ENCODE results near the gene TAF4B. TPM values are rescaled to one million over a fixed set of nuclear protein-coding genes. Genes with fewer than 3 reads are reported as not detected.

The TAF4B gene
- total and polyA plus RNA-seq, 9 of the 15 experiments (the other 6 are each of a cell fraction or from before 2014, with no cell fraction given): 4.5 to 25.3 (median 20.5) TPM

DNA sequence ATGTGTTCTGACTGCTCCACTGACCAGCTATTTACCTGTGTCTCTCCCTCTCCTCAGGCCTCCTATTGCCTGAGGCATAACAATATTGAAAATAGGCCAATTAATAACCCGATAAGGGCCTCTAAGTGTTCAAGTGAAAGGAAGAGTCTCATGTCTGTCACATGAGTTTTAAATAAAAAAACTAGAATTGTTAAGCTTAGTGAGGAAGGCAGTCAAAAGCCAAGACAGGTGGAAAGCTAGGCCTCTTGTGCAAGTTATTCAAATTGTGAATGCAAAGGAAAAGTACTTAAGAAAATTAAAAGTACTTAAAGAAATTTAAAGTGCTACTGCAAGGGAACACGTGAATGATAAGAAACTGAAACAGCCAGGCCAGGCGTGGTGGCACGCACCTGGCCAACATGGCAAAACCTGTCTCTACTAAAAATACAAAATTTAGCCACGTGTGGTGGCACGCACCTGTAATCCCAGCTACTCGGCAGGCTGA, 44.9 kb upstream of the TAF4B start (continued):
- TF ChIP-seq, protein P1, sequence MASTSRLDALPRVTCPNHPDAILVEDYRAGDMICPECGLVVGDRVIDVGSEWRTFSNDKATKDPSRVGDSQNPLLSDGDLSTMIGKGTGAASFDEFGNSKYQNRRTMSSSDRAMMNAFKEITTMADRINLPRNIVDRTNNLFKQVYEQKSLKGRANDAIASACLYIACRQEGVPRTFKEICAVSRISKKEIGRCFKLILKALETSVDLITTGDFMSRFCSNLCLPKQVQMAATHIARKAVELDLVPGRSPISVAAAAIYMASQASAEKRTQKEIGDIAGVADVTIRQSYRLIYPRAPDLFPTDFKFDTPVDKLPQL (IDR thresholded peaks at IDR 0.05; ENCODE audit: extremely low read depth, insufficient read length): no peak
- no peak for TF ChIP-seq COPS2 (conservative IDR thresholded peaks at IDR 0.05)
- TF ChIP-seq ZNF175 (CRISPR knock-in tag; IDR thresholded peaks at IDR 0.05; ENCODE audit: low read depth): no peak
- TF ChIP-seq, protein P2, sequence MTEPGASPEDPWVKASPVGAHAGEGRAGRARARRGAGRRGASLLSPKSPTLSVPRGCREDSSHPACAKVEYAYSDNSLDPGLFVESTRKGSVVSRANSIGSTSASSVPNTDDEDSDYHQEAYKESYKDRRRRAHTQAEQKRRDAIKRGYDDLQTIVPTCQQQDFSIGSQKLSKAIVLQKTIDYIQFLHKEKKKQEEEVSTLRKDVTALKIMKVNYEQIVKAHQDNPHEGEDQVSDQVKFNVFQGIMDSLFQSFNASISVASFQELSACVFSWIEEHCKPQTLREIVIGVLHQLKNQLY (CRISPR knock-in tag; conservative IDR thresholded peaks at IDR 0.05): no peak
- TF ChIP-seq RBM15 (IDR thresholded peaks at IDR 0.05; ENCODE audit: insufficient read depth, low read length): no peak
- TF ChIP-seq, protein P3, sequence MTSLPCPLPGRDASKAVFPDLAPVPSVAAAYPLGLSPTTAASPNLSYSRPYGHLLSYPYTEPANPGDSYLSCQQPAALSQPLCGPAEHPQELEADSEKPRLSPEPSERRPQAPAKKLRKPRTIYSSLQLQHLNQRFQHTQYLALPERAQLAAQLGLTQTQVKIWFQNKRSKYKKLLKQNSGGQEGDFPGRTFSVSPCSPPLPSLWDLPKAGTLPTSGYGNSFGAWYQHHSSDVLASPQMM (CRISPR knock-in tag; IDR thresholded peaks at IDR 0.05): no peak

DNA sequence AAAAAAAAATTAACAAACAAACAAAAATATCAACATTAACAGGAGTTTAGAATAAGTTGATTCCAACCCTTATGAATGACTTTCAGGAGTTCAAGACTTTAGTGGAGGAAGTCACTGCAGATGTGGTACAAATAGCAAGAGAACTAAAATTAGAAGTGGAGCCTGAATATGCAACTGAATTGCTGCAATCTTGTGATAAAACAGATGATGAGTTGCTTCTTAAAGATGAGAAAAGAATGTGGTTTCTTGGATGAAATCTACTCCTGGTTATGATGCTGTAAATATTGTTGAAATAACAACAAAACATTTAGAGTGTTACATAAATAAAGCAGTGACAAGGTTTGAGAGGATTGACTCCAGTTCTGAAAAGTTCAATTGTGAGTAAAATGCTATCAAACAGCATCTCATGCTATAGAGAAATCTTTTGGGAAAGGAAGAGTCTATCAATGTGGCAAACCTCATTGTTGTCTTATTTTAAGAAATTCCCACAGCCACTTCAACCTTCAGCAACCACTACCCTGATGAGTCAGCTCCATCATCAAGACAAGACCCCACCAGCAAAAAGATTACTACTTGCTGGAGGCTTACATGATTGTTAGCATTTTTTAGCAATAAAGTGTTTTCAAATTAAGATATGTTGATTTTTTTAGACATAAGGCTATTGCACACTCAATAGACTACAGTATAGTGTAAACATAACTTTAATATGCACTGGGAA, 42.7 kb upstream of the TAF4B start:
- Histone ChIP-seq H3K27me3 (ENCODE audit: control insufficient read depth in 2 of 2, insufficient read depth in 2 of 2, low read length in 2 of 2) (peaks cover 0 to 6% of the 10 kb centered on the region in 2 experiments; a peak in 3 of 5 replicates), H3K4me3 (no peak overlapping the region), H3K9me3 (replicated peaks; ENCODE audit: control insufficient read depth, insufficient read depth, low read depth, low read length) (no peaks in the 10 kb centered on the region), H3K4me1 (replicated peaks in 1 of 2; ENCODE audit: control insufficient read depth in 2 of 2, insufficient read depth in 2 of 2, low read length in 2 of 2) (no peaks in the 10 kb centered on the region), H3K9ac (ENCODE audit: insufficient read depth in 1 of 2, low read depth in 2 of 2, low read length in 2 of 2) (no peak overlapping the region), H3K27ac (ENCODE audit: extremely low read depth, low read depth, low read length) (no peak overlapping the region), H4K20me1 (replicated peaks; ENCODE audit: control insufficient read depth, insufficient read depth, low read length) (no peaks in the 10 kb centered on the region), H3K36me3 (ENCODE audit: control insufficient read depth, insufficient read depth, low read length) (no peaks in the 10 kb centered on the region), H2AFZ (ENCODE audit: low read depth, low read length) (no peak overlapping the region), H3K79me2 (ENCODE audit: control insufficient read depth, insufficient read depth, low read length) (no peaks in the 10 kb centered on the region), H3K4me2 (ENCODE audit: insufficient read depth, low read length) (no peak overlapping the region), H3K9me1 (ENCODE audit: control insufficient read depth, insufficient read depth, low read length) (no peaks in the 10 kb centered on the region)
- ChIA-PET CTCF (ENCODE audit: low intra/inter-chr PET ratio) (no interaction called here), POLR2A (no interaction called here)
- DNase-seq (ENCODE audit: extremely low read depth in 1 of 4, low spot score in 3 of 4) (no peak), FAIRE-seq (no peak), ATAC-seq (no peak)
- intact Hi-C loops (cut with micrococcal nuclease) (no loop called here), in situ Hi-C loops (cut with MboI) (no loop called here)
- BruUV-seq (replicated peaks): no TSS peak
- TF ChIP-seq PCBP2 (IDR thresholded peaks at IDR 0.05; ENCODE audit: low read depth, low read length, poor library complexity, severe bottlenecking): no peak
- TF ChIP-seq HMG20B (CRISPR knock-in tag; IDR thresholded peaks at IDR 0.05): no peak
- no peak for TF ChIP-seq KAT8 (IDR thresholded peaks at IDR 0.05; ENCODE audit: low read depth)
- no peak for TF ChIP-seq GATAD2B (IDR thresholded peaks at IDR 0.05; ENCODE audit: borderline replicate concordance)
- no peak for TF ChIP-seq PHTF2 (CRISPR knock-in tag; IDR thresholded peaks at IDR 0.05)
- TF ChIP-seq, protein P4, sequence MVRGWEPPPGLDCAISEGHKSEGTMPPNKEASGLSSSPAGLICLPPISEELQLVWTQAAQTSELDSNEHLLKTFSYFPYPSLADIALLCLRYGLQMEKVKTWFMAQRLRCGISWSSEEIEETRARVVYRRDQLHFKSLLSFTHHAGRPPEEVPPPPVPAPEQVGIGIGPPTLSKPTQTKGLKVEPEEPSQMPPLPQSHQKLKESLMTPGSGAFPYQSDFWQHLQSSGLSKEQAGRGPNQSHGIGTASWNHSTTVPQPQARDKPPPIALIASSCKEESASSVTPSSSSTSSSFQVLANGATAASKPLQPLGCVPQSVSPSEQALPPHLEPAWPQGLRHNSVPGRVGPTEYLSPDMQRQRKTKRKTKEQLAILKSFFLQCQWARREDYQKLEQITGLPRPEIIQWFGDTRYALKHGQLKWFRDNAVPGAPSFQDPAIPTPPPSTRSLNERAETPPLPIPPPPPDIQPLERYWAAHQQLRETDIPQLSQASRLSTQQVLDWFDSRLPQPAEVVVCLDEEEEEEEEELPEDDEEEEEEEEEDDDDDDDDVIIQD (CRISPR knock-in tag; IDR thresholded peaks at IDR 0.05): no peak
- no peak for TF ChIP-seq SNRNP70 (optimal IDR thresholded peaks at IDR 0.05; ENCODE audit: low read depth, low read length)
- TF ChIP-seq RBM34 (IDR thresholded peaks at IDR 0.05; ENCODE audit: borderline replicate concordance, insufficient read depth, low read length): no peak
- no peak for TF ChIP-seq SAP30 (IDR thresholded peaks at IDR 0.05; ENCODE audit: borderline replicate concordance, insufficient read depth, low read depth, low read length, poor library complexity, severe bottlenecking)
- no peak for TF ChIP-seq MTF1 (CRISPR knock-in tag; IDR thresholded peaks at IDR 0.05; ENCODE audit: borderline replicate concordance)
